ENCODE data around the gene SV2A.
A peak's percentile ranks its signal among the peaks of the same experiment; 100 is the strongest.

The SV2A gene

GRCh38 chr1:149923626-149924025, 6.0 kb upstream of the SV2A start:
- no peak for DNase-seq (ENCODE audit: low read depth in 1 of 2, low spot score in 1 of 2)
- H3K4me3 ChIP-seq (replicated peaks; ENCODE audit: insufficient read depth, low read length) = no peak overlapping the region
- H3K27me3 ChIP-seq (ENCODE audit: insufficient read depth, poor library complexity, severe bottlenecking) = no peaks in the 10 kb centered on the region
- TF ChIP-seq SPI1 (IDR thresholded peaks at IDR 0.05; ENCODE audit: borderline replicate concordance, low read depth) (no peak), REST (IDR thresholded peaks at IDR 0.05; ENCODE audit: insufficient replicate concordance, low read depth) (no peak), GABPA (IDR thresholded peaks at IDR 0.05; ENCODE audit: low read depth) (no peak), POLR2AphosphoS5 (IDR thresholded peaks at IDR 0.05; ENCODE audit: low read depth) (no peak), CTCF (IDR thresholded peaks at IDR 0.05; ENCODE audit: insufficient read depth, low read length) (no peak)
- H3K27ac ChIP-seq (replicated peaks) = no peak overlapping the region

GRCh38 chr1:149916898-149917252, 769 bp downstream of the SV2A start:
- Histone ChIP-seq H3K4me3 (replicated peaks; ENCODE audit: insufficient read depth, low read length) (no peak overlapping the region), H3K27ac (replicated peaks) (no peak overlapping the region), H3K27me3 (ENCODE audit: insufficient read depth, poor library complexity, severe bottlenecking) (no peaks in the 10 kb centered on the region)
- TF ChIP-seq GABPA (IDR thresholded peaks at IDR 0.05; ENCODE audit: low read depth) = no peak
- TF ChIP-seq REST (IDR thresholded peaks at IDR 0.05; ENCODE audit: insufficient replicate concordance, low read depth) = no peak
- no peak for TF ChIP-seq POLR2AphosphoS5 (IDR thresholded peaks at IDR 0.05; ENCODE audit: low read depth)
- no peak for TF ChIP-seq CTCF (IDR thresholded peaks at IDR 0.05; ENCODE audit: insufficient read depth, low read length)
- TF ChIP-seq SPI1 (IDR thresholded peaks at IDR 0.05; ENCODE audit: borderline replicate concordance, low read depth) = no peak
- DNase-seq (ENCODE audit: low read depth in 1 of 2, low spot score in 1 of 2) = no peak

DNA sequence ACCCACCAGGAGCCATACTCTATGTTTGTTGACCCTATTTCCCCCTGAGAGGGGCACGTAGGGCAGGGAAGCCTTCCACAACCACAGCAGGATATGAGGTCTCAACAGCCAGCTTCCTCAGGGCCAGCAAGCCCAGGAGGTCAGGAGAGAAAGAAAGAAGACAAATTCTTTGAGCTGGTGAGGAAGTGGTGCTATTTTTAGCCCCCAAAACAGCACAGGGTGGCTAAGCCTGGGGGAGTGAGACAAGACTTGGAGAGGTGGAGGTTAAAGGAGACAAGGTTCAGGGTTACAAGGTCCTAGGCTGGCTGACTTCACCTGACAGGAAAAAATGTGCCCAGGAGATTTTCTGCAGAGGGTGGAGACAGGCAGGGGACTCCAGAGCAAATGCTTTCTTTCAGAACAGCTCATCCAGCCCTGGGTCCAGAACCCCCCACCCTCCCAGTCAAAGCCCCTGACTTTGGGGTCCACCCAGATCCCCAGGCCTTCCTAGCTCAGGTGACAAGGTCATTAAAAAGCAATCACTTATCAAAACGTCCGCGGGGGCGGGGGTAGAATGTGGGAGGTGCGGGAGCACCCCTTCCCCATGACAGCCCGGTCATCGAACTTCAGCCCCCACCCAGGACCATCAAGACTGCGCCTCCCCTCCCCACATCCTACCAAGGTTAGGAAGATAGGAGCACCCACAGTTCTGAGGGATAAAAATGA, 1.3 kb downstream of the SV2A start:
- no peak for TF ChIP-seq REST (IDR thresholded peaks at IDR 0.05; ENCODE audit: insufficient replicate concordance, low read depth)
- TF ChIP-seq SPI1 (IDR thresholded peaks at IDR 0.05; ENCODE audit: borderline replicate concordance, low read depth) = peak; percentile 58; the same call in 1 of the 2 replicates
- no peak for TF ChIP-seq GABPA (IDR thresholded peaks at IDR 0.05; ENCODE audit: low read depth)
- TF ChIP-seq POLR2AphosphoS5 (IDR thresholded peaks at IDR 0.05; ENCODE audit: low read depth) = no peak
- peak in 1 of 2 experiments; percentile 17 for DNase-seq (ENCODE audit: low read depth in 1 of 2, low spot score in 1 of 2)
- no peak overlapping the region for H3K4me3 ChIP-seq (replicated peaks; ENCODE audit: insufficient read depth, low read length)
- H3K27me3 ChIP-seq (ENCODE audit: insufficient read depth, poor library complexity, severe bottlenecking) = no peaks in the 10 kb centered on the region
- peak overlapping the region; percentile 7; the same call in 1 of the 2 replicates for H3K27ac ChIP-seq (replicated peaks)

Data from HL-60 (cell line).